GM21825 (cell line): ENCODE data around the gene OR5M10.
"Not testable (repeated sequence)": the region's sequence is repeated elsewhere in the genome, so short reads cannot be mapped to it uniquely, and the experiment has no call there.

Source experiments
- ATAC-seq: cut with Tn5 transposase; IDR thresholded peaks from one replicate; pipeline ENCODE4 v1.9.1; 2021; ENCODE audit warnings: mild to moderate bottlenecking, moderate library complexity; ENCODE audit not compliant: unreplicated experiment

OR5M10 gene

DNA sequence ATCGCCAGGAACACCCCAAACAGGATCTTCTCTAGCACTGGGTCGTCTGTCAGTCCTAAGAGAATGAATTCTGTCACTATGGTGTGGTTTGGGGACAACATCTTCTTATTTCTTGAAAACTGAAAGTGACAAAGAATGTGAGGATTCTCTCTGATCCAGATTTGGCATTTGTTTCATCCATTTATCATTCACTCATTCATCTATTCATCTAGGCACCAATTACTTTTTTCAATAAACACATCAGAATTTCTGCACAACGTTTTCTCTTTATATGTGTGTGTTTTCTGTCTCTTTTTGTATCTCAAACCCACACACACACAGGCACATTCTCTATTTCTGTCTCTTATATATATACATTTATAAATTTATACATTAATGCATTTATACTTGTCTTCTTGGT is at the start of gene OR5M10:
Gene OR5M10, minus strand, starts transcription at position 101 of the 400 bp plus-strand sequence. Its CDS starts 0 bp downstream, at position 101.
- no peak for ATAC-seq

DNA sequence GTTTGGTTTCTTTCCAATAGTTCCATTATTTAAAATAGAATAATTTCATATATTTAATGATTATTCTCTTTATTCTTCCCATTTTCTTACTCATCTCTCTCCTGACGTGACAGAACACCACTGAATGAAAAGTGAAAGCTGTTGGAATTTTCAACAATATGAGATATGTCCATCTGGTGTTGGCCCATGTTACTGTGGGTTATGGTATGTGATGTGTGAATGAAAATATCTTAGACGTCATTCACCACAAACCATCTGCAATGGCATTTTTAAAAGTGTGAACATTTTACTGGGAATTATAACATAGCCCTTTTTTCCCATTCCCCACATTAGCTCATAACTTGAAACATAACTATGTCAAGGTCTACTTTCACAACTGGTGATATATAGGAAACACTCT is 48.4 kb upstream of the OR5M10 start:
- no peak for ATAC-seq

DNA sequence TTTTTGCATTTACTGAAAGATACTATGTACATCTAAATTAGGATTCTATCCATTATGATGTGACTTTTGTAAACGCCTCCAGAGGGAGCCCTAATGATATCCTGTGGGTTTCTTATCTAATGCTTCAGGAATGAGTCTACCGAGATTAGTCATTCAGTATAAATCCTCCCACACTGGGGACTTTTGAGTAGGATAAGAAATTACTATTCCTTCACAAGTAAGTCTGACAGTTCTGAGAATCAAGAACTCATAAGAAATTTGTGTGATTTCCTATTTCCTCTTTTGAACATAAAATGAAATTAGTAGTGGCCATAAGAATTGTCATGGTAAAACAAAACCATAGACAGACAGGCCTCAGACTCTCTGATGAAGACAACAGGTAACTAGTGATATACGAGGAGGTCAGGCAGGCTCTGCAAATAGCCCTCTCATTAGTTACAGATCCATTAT is 47.2 kb upstream of the OR5M10 start:
- ATAC-seq: no peak

DNA sequence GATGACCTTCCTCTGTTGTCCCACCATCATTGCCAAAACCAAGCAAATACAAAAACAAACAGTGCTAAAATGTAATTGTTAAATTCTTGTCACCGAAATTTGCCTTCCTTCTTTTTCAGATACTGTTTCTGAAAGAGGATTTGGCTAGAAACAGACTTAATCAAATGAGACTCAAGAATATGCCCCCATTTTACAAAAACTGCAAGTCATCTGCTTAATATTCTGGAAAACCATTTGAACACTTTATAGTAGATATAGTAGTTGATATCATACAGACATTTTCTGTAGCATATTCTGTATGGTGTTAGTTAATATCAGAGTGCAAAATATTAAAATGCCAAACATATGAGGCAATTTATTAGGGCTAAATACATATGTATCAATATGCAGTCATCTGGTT is 33.7 kb upstream of the OR5M10 start:
- ATAC-seq: no peak

DNA sequence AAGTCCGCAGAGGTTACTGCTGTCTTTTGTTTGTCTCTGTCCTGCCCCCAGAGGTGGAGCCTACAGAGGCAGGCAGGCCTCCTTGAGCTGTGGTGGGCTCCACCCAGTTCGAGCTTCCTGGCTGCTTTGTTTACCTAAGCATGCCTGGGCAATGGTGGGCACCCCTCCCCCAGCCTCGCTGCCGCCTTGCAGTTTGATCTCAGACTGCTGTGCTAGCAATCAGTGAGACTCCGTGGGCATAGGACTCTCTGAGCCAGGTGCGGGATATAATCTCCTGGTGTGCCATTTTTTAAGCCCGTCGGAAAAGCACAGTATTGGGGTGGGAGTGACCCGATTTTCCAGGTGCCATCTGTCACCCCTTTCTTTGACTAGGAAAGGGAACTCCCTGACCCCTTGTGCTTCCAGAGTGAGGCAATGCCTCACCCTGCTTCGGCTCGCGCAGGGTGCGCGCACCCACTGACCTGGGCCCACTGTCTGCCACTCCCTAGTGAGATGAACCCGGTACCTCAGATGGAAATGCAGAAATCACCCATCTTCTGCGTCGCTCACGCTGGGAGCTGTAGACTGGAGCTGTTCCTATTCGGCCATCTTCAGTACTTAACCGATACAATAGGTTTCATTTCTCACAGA is 14.7 kb upstream of the OR5M10 start:
- ATAC-seq: not testable (repeated sequence)

DNA sequence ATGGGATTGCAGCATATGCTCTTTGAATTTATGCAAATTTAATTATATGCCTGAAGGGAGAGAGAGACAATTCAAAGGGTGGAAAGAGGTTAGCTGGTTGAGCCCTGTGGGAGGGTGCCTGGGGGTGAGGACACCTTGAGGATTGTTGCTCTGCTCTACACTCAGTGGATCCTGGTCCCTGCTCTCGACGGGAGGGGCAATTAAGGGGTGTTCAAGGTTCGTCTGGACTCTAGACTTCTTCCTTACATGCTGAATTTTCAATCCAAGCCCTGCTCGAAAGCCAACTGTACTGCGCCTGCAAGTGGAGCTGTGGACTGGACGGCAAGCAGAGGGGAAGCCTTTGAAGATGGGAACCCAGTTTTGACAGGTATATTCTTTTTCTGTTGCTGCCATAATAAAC is 18.9 kb downstream of the OR5M10 start:
- no peak for ATAC-seq

DNA sequence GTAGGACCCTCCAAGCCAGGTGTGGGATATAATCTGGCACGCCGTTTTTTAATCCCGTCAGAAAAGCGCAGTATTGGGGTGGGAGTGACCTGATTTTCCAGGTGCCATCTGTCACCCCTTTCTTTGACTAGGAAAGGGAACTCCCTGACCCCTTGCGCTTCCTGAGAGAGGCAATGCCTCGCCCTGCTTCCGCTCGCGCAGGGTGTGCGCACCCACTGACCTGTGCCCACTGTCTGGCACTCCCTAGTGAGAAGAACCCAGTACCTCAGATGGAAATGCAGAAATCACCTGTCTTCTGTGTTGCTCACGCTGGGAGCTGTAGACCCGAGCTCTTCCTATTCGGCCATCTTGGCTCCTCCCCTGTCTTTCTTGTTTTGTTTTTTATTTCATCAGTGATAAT is 22.8 kb downstream of the OR5M10 start:
- not testable (repeated sequence) for ATAC-seq

DNA sequence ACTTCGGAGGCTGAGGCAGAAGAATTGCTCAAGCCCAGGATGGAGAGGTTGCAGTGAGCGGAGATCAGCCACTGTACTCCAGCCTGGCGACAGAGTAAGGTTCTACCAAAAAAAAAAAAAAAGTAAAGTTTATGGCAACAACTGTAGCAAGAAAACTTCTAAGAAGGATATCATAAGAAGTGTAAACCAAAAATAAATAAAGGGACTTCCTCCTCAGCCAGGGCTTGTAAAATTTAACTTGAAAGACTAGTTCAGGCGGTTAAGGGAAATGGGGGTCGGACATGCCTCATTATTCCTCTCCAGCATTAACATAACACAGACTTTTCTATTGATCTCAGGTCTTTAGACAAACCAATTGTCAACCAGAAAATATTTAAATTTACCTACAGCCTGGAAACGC is 32.0 kb downstream of the OR5M10 start:
- no peak for ATAC-seq

DNA sequence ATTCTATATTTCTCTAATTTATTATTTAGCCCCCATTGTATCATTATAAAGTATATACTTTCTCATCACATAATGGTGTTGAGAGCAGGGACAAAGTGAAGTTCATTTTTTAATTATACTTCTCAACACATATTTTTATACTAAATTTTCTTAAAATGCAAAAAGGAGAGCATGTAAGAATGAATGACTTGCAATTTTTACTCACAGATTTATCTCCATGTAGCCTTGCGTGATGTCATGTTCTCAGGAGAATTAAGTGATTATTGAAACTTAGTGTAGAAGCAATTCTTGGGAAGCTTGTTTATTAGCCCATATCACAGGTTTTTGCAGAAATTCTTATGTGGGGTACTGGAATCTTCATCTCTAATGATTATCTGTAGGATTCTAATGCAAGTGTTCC is 33.8 kb downstream of the OR5M10 start:
- no peak for ATAC-seq

DNA sequence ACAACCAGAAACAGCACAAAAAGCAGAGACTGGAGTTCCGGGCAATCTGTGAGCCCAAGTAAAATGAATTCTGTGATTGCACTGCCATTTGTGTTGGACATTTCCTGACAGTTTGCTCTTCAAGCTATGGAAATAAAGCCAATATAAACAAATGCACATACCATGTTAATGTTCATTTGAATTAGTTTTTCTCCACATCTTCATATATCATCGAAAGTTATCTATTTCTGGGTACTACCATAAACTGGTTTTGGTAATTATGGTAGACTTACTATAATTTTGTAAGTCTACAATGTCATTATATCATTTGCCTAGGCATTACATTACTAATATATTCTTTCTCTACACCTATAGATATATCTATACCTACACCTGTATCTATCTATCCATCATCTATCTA is 34.4 kb downstream of the OR5M10 start, which contains the start of gene OR5M11:
Gene OR5M11, minus strand, starts transcription at position 101 of the 400 bp plus-strand sequence. Its CDS starts 0 bp downstream, at position 101.
- ATAC-seq: no peak

DNA sequence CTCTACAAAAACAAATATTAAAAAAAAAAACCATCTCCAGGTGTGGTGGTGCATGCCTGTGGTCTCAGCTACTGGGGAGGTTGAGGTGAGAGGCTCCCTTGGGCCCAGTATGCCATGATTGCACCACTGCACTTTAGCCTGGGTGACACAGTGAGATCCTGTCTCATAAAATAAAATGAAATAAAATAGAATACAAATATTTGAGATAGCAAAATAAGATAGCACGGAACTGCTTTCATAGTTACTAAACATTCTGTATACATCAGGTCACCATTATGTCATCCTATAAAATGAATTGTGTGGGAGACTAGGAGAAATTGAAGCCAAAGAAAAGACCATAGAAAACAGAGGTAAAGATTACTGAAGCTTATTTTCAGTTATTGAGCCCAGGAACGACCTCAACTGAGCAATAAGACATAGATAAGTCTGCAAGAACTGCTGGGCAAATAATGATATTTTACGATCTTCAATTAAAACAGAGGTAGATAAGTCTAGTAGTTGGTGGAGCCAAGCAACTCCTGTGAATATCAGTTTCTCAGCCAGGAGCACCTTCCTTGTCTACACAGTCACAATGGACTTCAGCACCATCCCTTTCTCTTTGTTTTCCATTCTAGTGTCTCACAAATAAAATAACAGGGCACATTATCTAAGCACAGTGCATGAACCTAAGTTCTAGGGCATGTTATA is 44.3 kb downstream of the OR5M10 start:
- no peak for ATAC-seq

DNA sequence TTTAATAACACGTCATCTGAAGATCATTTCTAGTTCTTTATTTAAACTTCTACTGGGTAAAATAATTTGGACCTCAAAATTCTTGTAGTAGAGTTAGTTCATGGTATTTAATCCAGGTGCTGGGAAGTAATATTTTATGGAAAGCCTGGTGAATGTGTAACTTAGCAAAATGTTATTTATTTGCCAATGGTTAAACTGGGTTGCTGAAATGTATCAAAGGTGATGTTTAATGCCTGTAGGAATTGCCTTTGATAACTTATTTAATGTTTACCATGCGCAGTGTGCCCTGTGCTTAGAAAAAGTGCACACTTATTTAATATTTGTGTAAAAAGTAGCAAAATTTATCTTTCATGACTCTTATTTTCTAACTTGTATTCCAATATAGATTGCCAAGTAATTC is 45.7 kb downstream of the OR5M10 start:
- no peak for ATAC-seq
